GM12878 (cell line): Measurements from ENCODE around the gene ANKRD28.

Source experiments
- ATF2 ChIP-seq: IDR thresholded peaks from 2 replicates; pipeline ENCODE4 v1.6.1; 2012; ENCODE audit warnings: low read length, inconsistent platforms
- CEBPB ChIP-seq, 2 experiments: fragments of 150-350 bp in 1 of 2; IDR thresholded peaks; 2 replicates each; pipeline ENCODE4 v1.6.1; 2012 to 2014; ENCODE audit warnings: low read depth in 2 of 2, low read length in 2 of 2, borderline replicate concordance in 1 of 2, inconsistent platforms in 1 of 2
- EGR1 ChIP-seq, 2 experiments: IDR thresholded peaks; 1 replicate in 1 of 2; 2 replicates in 1 of 2; pipeline ENCODE4 v1.6.1; 2011 to 2012; ENCODE audit warnings: low read depth in 2 of 2, low read length in 2 of 2, borderline replicate concordance in 1 of 2, mild to moderate bottlenecking in 1 of 2, moderate library complexity in 1 of 2
- EZH2 ChIP-seq: IDR thresholded peaks from 2 replicates; pipeline ENCODE4 v1.6.1; 2012; ENCODE audit warnings: low read depth, mild to moderate bottlenecking, control low read depth, inconsistent platforms, low read length, borderline replicate concordance; ENCODE audit not compliant: control insufficient read depth
- IRF4 ChIP-seq: IDR thresholded peaks from 2 replicates; pipeline ENCODE4 v1.6.1; 2011; ENCODE audit warnings: low read depth, low read length
- POLR2A ChIP-seq: IDR thresholded peaks from 2 replicates; pipeline ENCODE4 v1.6.1; 2011; ENCODE audit warnings: low read depth, mild to moderate bottlenecking, low read length
- RFX5 ChIP-seq: IDR thresholded peaks from 2 replicates; pipeline ENCODE4 v1.6.1; 2011; ENCODE audit warnings: low read depth, low read length, improper control_type of control experiment
- SMC3 ChIP-seq: IDR thresholded peaks from 2 replicates; pipeline ENCODE4 v1.6.1; 2011; ENCODE audit warnings: low read length, improper control_type of control experiment, borderline replicate concordance
- SRF ChIP-seq, 2 experiments: IDR thresholded peaks; 2 replicates each; pipeline ENCODE4 v1.6.1; 2011; ENCODE audit warnings: low read depth in 2 of 2, low read length in 2 of 2, mild to moderate bottlenecking in 1 of 2, moderate library complexity in 1 of 2
- TAF1 ChIP-seq: IDR thresholded peaks from 2 replicates; pipeline ENCODE4 v1.6.1; 2011; ENCODE audit warnings: mild to moderate bottlenecking, low read depth, low read length, borderline replicate concordance
- TCF7 ChIP-seq: IDR thresholded peaks from 2 replicates; pipeline ENCODE4 v1.6.1; 2014; ENCODE audit warnings: antibody characterized with exemption, borderline replicate concordance
- YY1 ChIP-seq: IDR thresholded peaks from 2 replicates; pipeline ENCODE4 v1.6.1; 2011; ENCODE audit warnings: low read depth, mild to moderate bottlenecking, low read length
- ZBTB33 ChIP-seq: fragments of 450-650 bp; IDR thresholded peaks from 2 replicates; pipeline ENCODE4 v1.6.1; 2017; ENCODE audit warnings: mild to moderate bottlenecking
- TF ChIP-seq, protein P1 (sequence below), 3 experiments: IDR thresholded peaks in 2 of 3; conservative IDR thresholded peaks in 1 of 3; 2 replicates each; pipeline ENCODE4 v1.5.1; 2011; ENCODE audit warnings: low read depth in 3 of 3, low read length in 3 of 3, mild to moderate bottlenecking in 3 of 3, control low read depth in 2 of 3, moderate library complexity in 2 of 3, inconsistent platforms in 1 of 3, mixed read lengths in 1 of 3; ENCODE audit not compliant: control insufficient read depth in 2 of 3, insufficient read depth in 1 of 3; ENCODE audit errors: extremely low read depth in 1 of 3

GRCh38 chr3:15664144-15664543 is 133.6 kb downstream of the ANKRD28 start:
- TF ChIP-seq POLR2A, result no peak
- no peak for TF ChIP-seq IRF4
- no peak for TF ChIP-seq SRF (IDR thresholded peaks at IDR 0.05; ENCODE audit: low read depth in 2 of 2, low read length in 2 of 2)
- no peak for TF ChIP-seq ATF2
- TF ChIP-seq TCF7, result no peak
- TF ChIP-seq TAF1, result no peak
- TF ChIP-seq, protein P1, sequence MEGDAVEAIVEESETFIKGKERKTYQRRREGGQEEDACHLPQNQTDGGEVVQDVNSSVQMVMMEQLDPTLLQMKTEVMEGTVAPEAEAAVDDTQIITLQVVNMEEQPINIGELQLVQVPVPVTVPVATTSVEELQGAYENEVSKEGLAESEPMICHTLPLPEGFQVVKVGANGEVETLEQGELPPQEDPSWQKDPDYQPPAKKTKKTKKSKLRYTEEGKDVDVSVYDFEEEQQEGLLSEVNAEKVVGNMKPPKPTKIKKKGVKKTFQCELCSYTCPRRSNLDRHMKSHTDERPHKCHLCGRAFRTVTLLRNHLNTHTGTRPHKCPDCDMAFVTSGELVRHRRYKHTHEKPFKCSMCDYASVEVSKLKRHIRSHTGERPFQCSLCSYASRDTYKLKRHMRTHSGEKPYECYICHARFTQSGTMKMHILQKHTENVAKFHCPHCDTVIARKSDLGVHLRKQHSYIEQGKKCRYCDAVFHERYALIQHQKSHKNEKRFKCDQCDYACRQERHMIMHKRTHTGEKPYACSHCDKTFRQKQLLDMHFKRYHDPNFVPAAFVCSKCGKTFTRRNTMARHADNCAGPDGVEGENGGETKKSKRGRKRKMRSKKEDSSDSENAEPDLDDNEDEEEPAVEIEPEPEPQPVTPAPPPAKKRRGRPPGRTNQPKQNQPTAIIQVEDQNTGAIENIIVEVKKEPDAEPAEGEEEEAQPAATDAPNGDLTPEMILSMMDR (IDR thresholded peaks at IDR 0.05 in 2 of 3, conservative IDR thresholded peaks at IDR 0.05 in 1 of 3; ENCODE audit: control insufficient read depth in 2 of 3, extremely low read depth in 1 of 3, insufficient read depth in 1 of 3, low read depth in 3 of 3, low read length in 3 of 3), result no peak
- no peak for TF ChIP-seq EZH2
- TF ChIP-seq CEBPB (IDR thresholded peaks at IDR 0.05; ENCODE audit: borderline replicate concordance in 1 of 2, low read depth in 2 of 2, low read length in 2 of 2), result no peak
- TF ChIP-seq EGR1 (IDR thresholded peaks at IDR 0.05; ENCODE audit: borderline replicate concordance in 1 of 2, low read depth in 2 of 2, low read length in 2 of 2), result no peak
- TF ChIP-seq SMC3, result no peak
- no peak for TF ChIP-seq YY1
- TF ChIP-seq RFX5, result no peak
- TF ChIP-seq ZBTB33, result no peak
